HEK293 (cell line): ENCODE data around the gene ZGLP1.

Experiments used
- BCL11A ChIP-seq: fragments of 450-650 bp; formaldehyde crosslinking; IDR thresholded peaks from 2 replicates; pipeline ENCODE4 v1.5.1; 2016; ENCODE audit warnings: low read depth, missing biosample characterization, missing genetic modification characterization
- EGR2 ChIP-seq: fragments of 450-650 bp; formaldehyde crosslinking; IDR thresholded peaks from 2 replicates; pipeline ENCODE4 v1.5.1; 2016; ENCODE audit warnings: low read depth, missing biosample characterization, missing genetic modification characterization
- GLIS1 ChIP-seq: fragments of 450-650 bp; formaldehyde crosslinking; IDR thresholded peaks from 2 replicates; pipeline ENCODE4 v1.5.1; 2016; ENCODE audit warnings: missing biosample characterization, missing genetic modification characterization
- GLIS2 ChIP-seq: fragments of 450-650 bp; formaldehyde crosslinking; IDR thresholded peaks from 2 replicates; pipeline ENCODE4 v1.5.1; 2016; ENCODE audit warnings: missing biosample characterization, missing genetic modification characterization
- KLF1 ChIP-seq: fragments of 450-650 bp; formaldehyde crosslinking; IDR thresholded peaks from 2 replicates; pipeline ENCODE4 v1.5.1; 2016; ENCODE audit warnings: missing biosample characterization, missing genetic modification characterization
- YY1 ChIP-seq: fragments of 450-650 bp; formaldehyde crosslinking; IDR thresholded peaks from 2 replicates; pipeline ENCODE4 v1.5.1; 2018; ENCODE audit warnings: missing biosample characterization, missing genetic modification characterization
- ZFHX2 ChIP-seq: fragments of 450-650 bp; formaldehyde crosslinking; conservative IDR thresholded peaks from 2 replicates; pipeline ENCODE4 v1.5.1; 2016; ENCODE audit warnings: missing biosample characterization, missing genetic modification characterization
- ZFP37 ChIP-seq: fragments of 450-650 bp; formaldehyde crosslinking; IDR thresholded peaks from 2 replicates; pipeline ENCODE4 v1.5.1; 2016; ENCODE audit warnings: missing biosample characterization, missing genetic modification characterization
- ZNF211 ChIP-seq: fragments of 450-650 bp; formaldehyde crosslinking; IDR thresholded peaks from 2 replicates; pipeline ENCODE4 v1.5.1; 2016; ENCODE audit warnings: low read depth, missing biosample characterization, missing genetic modification characterization
- ZNF324 ChIP-seq: fragments of 450-650 bp; formaldehyde crosslinking; IDR thresholded peaks from 2 replicates; pipeline ENCODE4 v1.5.1; 2016; ENCODE audit warnings: missing biosample characterization, missing genetic modification characterization
- ZNF335 ChIP-seq: fragments of 450-650 bp; formaldehyde crosslinking; conservative IDR thresholded peaks from 2 replicates; pipeline ENCODE4 v1.5.1; 2016; ENCODE audit warnings: missing biosample characterization, missing genetic modification characterization
- ZNF501 ChIP-seq: fragments of 450-650 bp; formaldehyde crosslinking; IDR thresholded peaks from 2 replicates; pipeline ENCODE4 v1.5.1; 2016; ENCODE audit warnings: missing biosample characterization, missing genetic modification characterization
- ZNF623 ChIP-seq: fragments of 450-650 bp; formaldehyde crosslinking; IDR thresholded peaks from 2 replicates; pipeline ENCODE4 v1.5.1; 2016; ENCODE audit warnings: missing biosample characterization, missing genetic modification characterization
- ZNF660 ChIP-seq: fragments of 450-650 bp; IDR thresholded peaks from 2 replicates; pipeline ENCODE4 v1.5.1; 2018; ENCODE audit warnings: missing biosample characterization, mild to moderate bottlenecking, missing genetic modification characterization
- TF ChIP-seq, protein P1 (sequence below): fragments of 450-650 bp; formaldehyde crosslinking; IDR thresholded peaks from 2 replicates; pipeline ENCODE4 v1.5.1; 2016; ENCODE audit warnings: missing biosample characterization, missing genetic modification characterization
- TF ChIP-seq, protein P2 (sequence below): fragments of 450-650 bp; formaldehyde crosslinking; IDR thresholded peaks from 2 replicates; pipeline ENCODE4 v1.5.1; 2017; ENCODE audit warnings: missing biosample characterization, missing genetic modification characterization
- TF ChIP-seq, protein P3 (sequence below): fragments of 450-650 bp; formaldehyde crosslinking; IDR thresholded peaks from 2 replicates; pipeline ENCODE4 v1.5.1; 2016; ENCODE audit warnings: missing biosample characterization, missing genetic modification characterization
- TF ChIP-seq, protein P4 (sequence below): fragments of 450-650 bp; formaldehyde crosslinking; IDR thresholded peaks from 2 replicates; pipeline ENCODE4 v1.5.1; 2016; ENCODE audit warnings: missing biosample characterization, missing genetic modification characterization, low read depth
- TF ChIP-seq, protein P5 (sequence below): fragments of 450-650 bp; formaldehyde crosslinking; IDR thresholded peaks from 2 replicates; pipeline ENCODE4 v1.5.1; 2016; ENCODE audit warnings: missing biosample characterization, missing genetic modification characterization, borderline replicate concordance
- TF ChIP-seq, protein P6 (sequence below): fragments of 450-650 bp; formaldehyde crosslinking; IDR thresholded peaks from 2 replicates; pipeline ENCODE4 v1.5.1; 2016; ENCODE audit warnings: missing biosample characterization, missing genetic modification characterization
- TF ChIP-seq, protein P7 (sequence below): fragments of 450-650 bp; formaldehyde crosslinking; IDR thresholded peaks from 2 replicates; pipeline ENCODE4 v1.5.1; 2016; ENCODE audit warnings: missing biosample characterization, missing genetic modification characterization
- TF ChIP-seq, protein P8 (sequence below): fragments of 450-650 bp; formaldehyde crosslinking; IDR thresholded peaks from 2 replicates; pipeline ENCODE4 v1.5.1; 2016; ENCODE audit warnings: missing biosample characterization, missing genetic modification characterization

The ZGLP1 gene

DNA sequence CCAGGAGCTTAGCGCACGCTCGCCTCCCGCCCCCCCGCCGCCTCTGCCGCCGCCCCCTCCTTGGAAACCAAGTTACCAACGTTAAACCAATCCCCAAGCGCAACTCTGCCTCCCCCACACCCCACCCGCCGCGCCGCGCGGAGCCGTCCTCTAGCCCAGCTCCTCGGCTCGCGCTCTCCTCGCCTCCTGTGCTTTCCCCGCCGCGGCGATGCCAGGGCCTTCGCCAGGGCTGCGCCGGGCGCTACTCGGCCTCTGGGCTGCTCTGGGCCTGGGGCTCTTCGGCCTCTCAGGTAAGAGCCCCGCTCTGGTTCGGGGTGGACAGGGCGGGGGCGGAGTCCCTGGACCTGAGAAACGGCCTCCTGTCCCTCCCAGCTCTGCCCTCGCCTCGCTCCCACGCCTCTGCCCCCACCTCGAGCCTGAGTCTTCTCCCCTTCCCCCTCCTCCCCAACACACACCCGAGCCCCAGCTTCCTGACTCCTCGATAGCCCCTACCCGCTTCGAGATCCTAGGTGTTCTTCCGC, 19.7 kb downstream of the ZGLP1 start, which contains the start of gene ICAM5 (continued):
- TF ChIP-seq, protein P1, sequence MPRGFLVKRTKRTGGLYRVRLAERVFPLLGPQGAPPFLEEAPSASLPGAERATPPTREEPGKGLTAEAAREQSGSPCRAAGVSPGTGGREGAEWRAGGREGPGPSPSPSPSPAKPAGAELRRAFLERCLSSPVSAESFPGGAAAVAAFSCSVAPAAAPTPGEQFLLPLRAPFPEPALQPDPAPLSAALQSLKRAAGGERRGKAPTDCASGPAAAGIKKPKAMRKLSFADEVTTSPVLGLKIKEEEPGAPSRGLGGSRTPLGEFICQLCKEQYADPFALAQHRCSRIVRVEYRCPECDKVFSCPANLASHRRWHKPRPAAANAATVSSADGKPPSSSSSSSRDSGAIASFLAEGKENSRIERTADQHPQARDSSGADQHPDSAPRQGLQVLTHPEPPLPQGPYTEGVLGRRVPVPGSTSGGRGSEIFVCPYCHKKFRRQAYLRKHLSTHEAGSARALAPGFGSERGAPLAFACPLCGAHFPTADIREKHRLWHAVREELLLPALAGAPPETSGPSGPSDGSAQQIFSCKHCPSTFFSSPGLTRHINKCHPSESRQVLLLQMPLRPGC (tag by site-specific recombination) = no peak
- TF ChIP-seq ZFP37 (tag by site-specific recombination) (0 out of 2 replicates have a peak, but pooled peaks have one; percentile 23), ZNF324 (0 out of 2 replicates have a peak, but pooled peaks have one; percentile 12), EGR2 (tag by site-specific recombination) (peak; percentile 88), ZNF211 (no peak), BCL11A (no peak), ZNF623 (tag by site-specific recombination) (no peak), GLIS1 (peak; percentile 50), ZNF660 (tag by site-specific recombination) (no peak), ZNF501 (tag by site-specific recombination) (0 out of 2 replicates have a peak, but pooled peaks have one; percentile 37), ZNF335 (no peak), ZFHX2 (tag by site-specific recombination) (peak; percentile 91), YY1 (tag by site-specific recombination) (no peak), GLIS2 (tag by site-specific recombination) (peak; percentile 63; the same call in 1 of the 2 replicates), KLF1 (tag by site-specific recombination) (0 out of 2 replicates have a peak, but pooled peaks have one; percentile 7)
- TF ChIP-seq, protein P2, sequence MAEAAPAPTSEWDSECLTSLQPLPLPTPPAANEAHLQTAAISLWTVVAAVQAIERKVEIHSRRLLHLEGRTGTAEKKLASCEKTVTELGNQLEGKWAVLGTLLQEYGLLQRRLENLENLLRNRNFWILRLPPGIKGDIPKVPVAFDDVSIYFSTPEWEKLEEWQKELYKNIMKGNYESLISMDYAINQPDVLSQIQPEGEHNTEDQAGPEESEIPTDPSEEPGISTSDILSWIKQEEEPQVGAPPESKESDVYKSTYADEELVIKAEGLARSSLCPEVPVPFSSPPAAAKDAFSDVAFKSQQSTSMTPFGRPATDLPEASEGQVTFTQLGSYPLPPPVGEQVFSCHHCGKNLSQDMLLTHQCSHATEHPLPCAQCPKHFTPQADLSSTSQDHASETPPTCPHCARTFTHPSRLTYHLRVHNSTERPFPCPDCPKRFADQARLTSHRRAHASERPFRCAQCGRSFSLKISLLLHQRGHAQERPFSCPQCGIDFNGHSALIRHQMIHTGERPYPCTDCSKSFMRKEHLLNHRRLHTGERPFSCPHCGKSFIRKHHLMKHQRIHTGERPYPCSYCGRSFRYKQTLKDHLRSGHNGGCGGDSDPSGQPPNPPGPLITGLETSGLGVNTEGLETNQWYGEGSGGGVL = peak; percentile 96
- TF ChIP-seq, protein P3, sequence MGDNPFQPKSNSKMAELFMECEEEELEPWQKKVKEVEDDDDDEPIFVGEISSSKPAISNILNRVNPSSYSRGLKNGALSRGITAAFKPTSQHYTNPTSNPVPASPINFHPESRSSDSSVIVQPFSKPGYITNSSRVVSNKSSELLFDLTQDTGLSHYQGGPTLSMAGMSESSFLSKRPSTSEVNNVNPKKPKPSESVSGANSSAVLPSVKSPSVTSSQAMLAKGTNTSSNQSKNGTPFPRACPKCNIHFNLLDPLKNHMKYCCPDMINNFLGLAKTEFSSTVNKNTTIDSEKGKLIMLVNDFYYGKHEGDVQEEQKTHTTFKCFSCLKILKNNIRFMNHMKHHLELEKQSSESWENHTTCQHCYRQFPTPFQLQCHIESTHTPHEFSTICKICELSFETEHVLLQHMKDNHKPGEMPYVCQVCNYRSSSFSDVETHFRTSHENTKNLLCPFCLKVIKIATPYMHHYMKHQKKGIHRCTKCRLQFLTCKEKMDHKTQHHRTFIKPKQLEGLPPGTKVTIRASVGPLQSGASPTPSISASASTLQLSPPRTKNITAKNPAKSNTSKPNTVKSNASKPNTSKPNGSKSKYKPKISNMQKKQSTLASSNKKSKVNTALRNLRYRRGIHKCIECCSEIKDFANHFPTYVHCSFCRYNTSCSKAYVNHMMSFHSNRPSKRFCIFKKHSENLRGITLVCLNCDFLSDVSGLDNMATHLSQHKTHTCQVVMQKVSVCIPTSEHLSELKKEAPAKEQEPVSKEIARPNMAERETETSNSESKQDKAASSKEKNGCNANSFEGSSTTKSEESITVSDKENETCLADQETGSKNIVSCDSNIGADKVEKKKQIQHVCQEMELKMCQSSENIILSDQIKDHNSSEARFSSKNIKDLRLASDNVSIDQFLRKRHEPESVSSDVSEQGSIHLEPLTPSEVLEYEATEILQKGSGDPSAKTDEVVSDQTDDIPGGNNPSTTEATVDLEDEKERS (tag by site-specific recombination) = no peak
- TF ChIP-seq, protein P4, sequence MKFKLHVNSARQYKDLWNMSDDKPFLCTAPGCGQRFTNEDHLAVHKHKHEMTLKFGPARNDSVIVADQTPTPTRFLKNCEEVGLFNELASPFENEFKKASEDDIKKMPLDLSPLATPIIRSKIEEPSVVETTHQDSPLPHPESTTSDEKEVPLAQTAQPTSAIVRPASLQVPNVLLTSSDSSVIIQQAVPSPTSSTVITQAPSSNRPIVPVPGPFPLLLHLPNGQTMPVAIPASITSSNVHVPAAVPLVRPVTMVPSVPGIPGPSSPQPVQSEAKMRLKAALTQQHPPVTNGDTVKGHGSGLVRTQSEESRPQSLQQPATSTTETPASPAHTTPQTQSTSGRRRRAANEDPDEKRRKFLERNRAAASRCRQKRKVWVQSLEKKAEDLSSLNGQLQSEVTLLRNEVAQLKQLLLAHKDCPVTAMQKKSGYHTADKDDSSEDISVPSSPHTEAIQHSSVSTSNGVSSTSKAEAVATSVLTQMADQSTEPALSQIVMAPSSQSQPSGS (tag by site-specific recombination) = no peak
- TF ChIP-seq, protein P5, sequence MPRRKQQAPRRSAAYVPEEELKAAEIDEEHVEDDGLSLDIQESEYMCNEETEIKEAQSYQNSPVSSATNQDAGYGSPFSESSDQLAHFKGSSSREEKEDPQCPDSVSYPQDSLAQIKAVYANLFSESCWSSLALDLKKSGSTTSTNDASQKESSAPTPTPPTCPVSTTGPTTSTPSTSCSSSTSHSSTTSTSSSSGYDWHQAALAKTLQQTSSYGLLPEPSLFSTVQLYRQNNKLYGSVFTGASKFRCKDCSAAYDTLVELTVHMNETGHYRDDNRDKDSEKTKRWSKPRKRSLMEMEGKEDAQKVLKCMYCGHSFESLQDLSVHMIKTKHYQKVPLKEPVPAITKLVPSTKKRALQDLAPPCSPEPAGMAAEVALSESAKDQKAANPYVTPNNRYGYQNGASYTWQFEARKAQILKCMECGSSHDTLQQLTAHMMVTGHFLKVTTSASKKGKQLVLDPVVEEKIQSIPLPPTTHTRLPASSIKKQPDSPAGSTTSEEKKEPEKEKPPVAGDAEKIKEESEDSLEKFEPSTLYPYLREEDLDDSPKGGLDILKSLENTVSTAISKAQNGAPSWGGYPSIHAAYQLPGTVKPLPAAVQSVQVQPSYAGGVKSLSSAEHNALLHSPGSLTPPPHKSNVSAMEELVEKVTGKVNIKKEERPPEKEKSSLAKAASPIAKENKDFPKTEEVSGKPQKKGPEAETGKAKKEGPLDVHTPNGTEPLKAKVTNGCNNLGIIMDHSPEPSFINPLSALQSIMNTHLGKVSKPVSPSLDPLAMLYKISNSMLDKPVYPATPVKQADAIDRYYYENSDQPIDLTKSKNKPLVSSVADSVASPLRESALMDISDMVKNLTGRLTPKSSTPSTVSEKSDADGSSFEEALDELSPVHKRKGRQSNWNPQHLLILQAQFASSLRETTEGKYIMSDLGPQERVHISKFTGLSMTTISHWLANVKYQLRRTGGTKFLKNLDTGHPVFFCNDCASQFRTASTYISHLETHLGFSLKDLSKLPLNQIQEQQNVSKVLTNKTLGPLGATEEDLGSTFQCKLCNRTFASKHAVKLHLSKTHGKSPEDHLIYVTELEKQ (tag by site-specific recombination) = no peak
- TF ChIP-seq, protein P6, sequence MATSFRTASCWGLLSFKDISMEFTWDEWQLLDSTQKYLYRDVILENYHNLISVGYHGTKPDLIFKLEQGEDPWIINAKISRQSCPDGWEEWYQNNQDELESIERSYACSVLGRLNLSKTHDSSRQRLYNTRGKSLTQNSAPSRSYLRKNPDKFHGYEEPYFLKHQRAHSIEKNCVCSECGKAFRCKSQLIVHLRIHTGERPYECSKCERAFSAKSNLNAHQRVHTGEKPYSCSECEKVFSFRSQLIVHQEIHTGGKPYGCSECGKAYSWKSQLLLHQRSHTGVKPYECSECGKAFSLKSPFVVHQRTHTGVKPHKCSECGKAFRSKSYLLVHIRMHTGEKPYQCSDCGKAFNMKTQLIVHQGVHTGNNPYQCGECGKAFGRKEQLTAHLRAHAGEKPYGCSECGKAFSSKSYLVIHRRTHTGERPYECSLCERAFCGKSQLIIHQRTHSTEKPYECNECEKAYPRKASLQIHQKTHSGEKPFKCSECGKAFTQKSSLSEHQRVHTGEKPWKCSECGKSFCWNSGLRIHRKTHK (tag by site-specific recombination) = no peak
- TF ChIP-seq, protein P7, sequence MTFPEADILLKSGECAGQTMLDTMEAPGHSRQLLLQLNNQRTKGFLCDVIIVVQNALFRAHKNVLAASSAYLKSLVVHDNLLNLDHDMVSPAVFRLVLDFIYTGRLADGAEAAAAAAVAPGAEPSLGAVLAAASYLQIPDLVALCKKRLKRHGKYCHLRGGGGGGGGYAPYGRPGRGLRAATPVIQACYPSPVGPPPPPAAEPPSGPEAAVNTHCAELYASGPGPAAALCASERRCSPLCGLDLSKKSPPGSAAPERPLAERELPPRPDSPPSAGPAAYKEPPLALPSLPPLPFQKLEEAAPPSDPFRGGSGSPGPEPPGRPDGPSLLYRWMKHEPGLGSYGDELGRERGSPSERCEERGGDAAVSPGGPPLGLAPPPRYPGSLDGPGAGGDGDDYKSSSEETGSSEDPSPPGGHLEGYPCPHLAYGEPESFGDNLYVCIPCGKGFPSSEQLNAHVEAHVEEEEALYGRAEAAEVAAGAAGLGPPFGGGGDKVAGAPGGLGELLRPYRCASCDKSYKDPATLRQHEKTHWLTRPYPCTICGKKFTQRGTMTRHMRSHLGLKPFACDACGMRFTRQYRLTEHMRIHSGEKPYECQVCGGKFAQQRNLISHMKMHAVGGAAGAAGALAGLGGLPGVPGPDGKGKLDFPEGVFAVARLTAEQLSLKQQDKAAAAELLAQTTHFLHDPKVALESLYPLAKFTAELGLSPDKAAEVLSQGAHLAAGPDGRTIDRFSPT (tag by site-specific recombination) = peak; percentile 76; the same call in 1 of the 2 replicates
- TF ChIP-seq, protein P8, sequence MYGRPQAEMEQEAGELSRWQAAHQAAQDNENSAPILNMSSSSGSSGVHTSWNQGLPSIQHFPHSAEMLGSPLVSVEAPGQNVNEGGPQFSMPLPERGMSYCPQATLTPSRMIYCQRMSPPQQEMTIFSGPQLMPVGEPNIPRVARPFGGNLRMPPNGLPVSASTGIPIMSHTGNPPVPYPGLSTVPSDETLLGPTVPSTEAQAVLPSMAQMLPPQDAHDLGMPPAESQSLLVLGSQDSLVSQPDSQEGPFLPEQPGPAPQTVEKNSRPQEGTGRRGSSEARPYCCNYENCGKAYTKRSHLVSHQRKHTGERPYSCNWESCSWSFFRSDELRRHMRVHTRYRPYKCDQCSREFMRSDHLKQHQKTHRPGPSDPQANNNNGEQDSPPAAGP (tag by site-specific recombination) = peak; percentile 45; the same call in 1 of the 2 replicates
